GM12864 (cell line): ENCODE measurements around the gene OARD1.
A peak's percentile ranks its signal among the peaks of the same experiment; 100 is the strongest.
"Not testable (repeated sequence)": the region's sequence is repeated elsewhere in the genome, so short reads cannot be mapped to it uniquely, and the experiment has no call there.

Experiments used
- DNase-seq: peaks from one replicate; pipeline ENCODE4 v3.0.0-alpha.2; 2011; ENCODE audit warnings: low read depth
- H3K4me3 ChIP-seq: 2 replicates; pipeline ENCODE4 v1.5.1; 2011; ENCODE audit warnings: mild to moderate bottlenecking, low read depth, low read length, control low read depth
- CTCF ChIP-seq: IDR thresholded peaks from 2 replicates; pipeline ENCODE4 v1.5.1; 2011; ENCODE audit warnings: low read depth, mild to moderate bottlenecking, moderate library complexity, low read length, control low read depth, inconsistent platforms; ENCODE audit errors: missing control alignments

OARD1 gene

GRCh38 chr6:41027799-41028560 is 44.2 kb downstream of the OARD1 start:
- DNase-seq, result no peak
- H3K4me3 ChIP-seq, result peak overlapping the region; percentile 48
- peak; percentile 97 for TF ChIP-seq CTCF

GRCh38 chr6:41027241-41027640 is 44.9 kb downstream of the OARD1 start:
- H3K4me3 ChIP-seq, result no peak overlapping the region
- DNase-seq, result no peak
- TF ChIP-seq CTCF, result no peak

- no peak overlapping the region for H3K4me3 ChIP-seq
- no peak for DNase-seq
- no peak for TF ChIP-seq CTCF
These were observed 46.1 kb downstream of the OARD1 start for GRCh38 chr6:41025966-41026530.

GRCh38 chr6:41023114-41023513 is 49.0 kb downstream of the OARD1 start:
- no peak overlapping the region for H3K4me3 ChIP-seq
- DNase-seq, result no peak
- no peak for TF ChIP-seq CTCF

GRCh38 chr6:41022294-41022693 is 49.9 kb downstream of the OARD1 start:
- no peak for DNase-seq
- no peak for TF ChIP-seq CTCF
- H3K4me3 ChIP-seq, result no peak overlapping the region

- H3K4me3 ChIP-seq, result no peak overlapping the region
- no peak for TF ChIP-seq CTCF
- DNase-seq, result no peak
These were observed 50.3 kb downstream of the OARD1 start for GRCh38 chr6:41021832-41022231.

- H3K4me3 ChIP-seq, result no peak overlapping the region
- DNase-seq, result no peak
- TF ChIP-seq CTCF, result no peak
These were observed 54.5 kb downstream of the OARD1 start for GRCh38 chr6:41017663-41018062.

GRCh38 chr6:41015860-41016259 is 56.3 kb downstream of the OARD1 start:
- not testable (repeated sequence) for H3K4me3 ChIP-seq, DNase-seq
